MM.1S (cell line): ENCODE measurements around the gene PXT1.

Experiments
- DNase-seq: peaks from one replicate; pipeline ENCODE4 v3.0.0-alpha.2; 2015
- H2AFZ ChIP-seq: fragments of 300-600 bp; sonication (generic); 2 replicates; pipeline ENCODE4 v1.6.0; 2016; ENCODE audit warnings: antibody characterized with exemption, low read length
- H3F3A ChIP-seq: fragments of 300-600 bp; sonication (generic); 2 replicates; pipeline ENCODE4 v1.6.1; 2016; ENCODE audit warnings: mild to moderate bottlenecking, antibody characterized with exemption, low read length, moderate library complexity, mixed read lengths; ENCODE audit not compliant: insufficient read depth
- H3K27ac ChIP-seq: fragments of 300-600 bp; sonication (generic); 2 replicates; pipeline ENCODE4 v1.5.1; 2016; ENCODE audit warnings: mild to moderate bottlenecking, low read length
- H3K27me3 ChIP-seq: fragments of 300-600 bp; sonication (generic); replicated peaks from 2 replicates; pipeline ENCODE4 v1.6.0; 2016; ENCODE audit warnings: low read length; ENCODE audit not compliant: insufficient read depth
- H3K36me3 ChIP-seq: fragments of 300-600 bp; sonication (generic); replicated peaks from 2 replicates; pipeline ENCODE4 v1.6.1; 2016; ENCODE audit warnings: mild to moderate bottlenecking, low read length, mixed read lengths; ENCODE audit not compliant: insufficient read depth
- H3K4me1 ChIP-seq: fragments of 300-600 bp; sonication (generic); 2 replicates; pipeline ENCODE4 v1.6.1; 2016; ENCODE audit warnings: low read length, mixed read lengths
- H3K4me2 ChIP-seq: fragments of 300-600 bp; sonication (generic); 2 replicates; pipeline ENCODE4 v1.6.0; 2016; ENCODE audit warnings: low read depth, low read length
- H3K4me3 ChIP-seq: fragments of 300-600 bp; sonication (generic); 2 replicates; pipeline ENCODE4 v1.5.1; 2016; ENCODE audit warnings: low read length, mixed read lengths
- H3K79me2 ChIP-seq: fragments of 300-600 bp; sonication (generic); 2 replicates; pipeline ENCODE4 v1.6.1; 2016; ENCODE audit warnings: mixed run types, low read length, mixed read lengths
- H3K9ac ChIP-seq: fragments of 300-600 bp; sonication (generic); 2 replicates; pipeline ENCODE4 v1.6.1; 2016; ENCODE audit warnings: low read length, mixed read lengths
- H3K9me2 ChIP-seq: fragments of 300-600 bp; sonication (generic); replicated peaks from 2 replicates; pipeline ENCODE4 v1.6.1; 2016; ENCODE audit warnings: mild to moderate bottlenecking, low read length, mixed read lengths; ENCODE audit not compliant: insufficient read depth
- H3K9me3 ChIP-seq: fragments of 300-600 bp; sonication (generic); replicated peaks from 2 replicates; pipeline ENCODE4 v1.6.1; 2016; ENCODE audit warnings: mild to moderate bottlenecking, low read length, mixed read lengths; ENCODE audit not compliant: insufficient read depth
- H4K20me1 ChIP-seq: fragments of 300-600 bp; sonication (generic); 2 replicates; pipeline ENCODE4 v1.6.1; 2016; ENCODE audit warnings: mild to moderate bottlenecking, low read length, moderate library complexity, mixed read lengths; ENCODE audit not compliant: insufficient read depth
- CTCF ChIP-seq: fragments of 300-600 bp; sonication (generic); IDR thresholded peaks from 2 replicates; pipeline ENCODE4 v1.5.1; 2016; ENCODE audit warnings: antibody characterized with exemption, low read length, mixed read lengths
- EZH2 ChIP-seq: fragments of 300-600 bp; sonication (generic); optimal IDR thresholded peaks from 2 replicates; pipeline ENCODE3; 2017; ENCODE audit warnings: low read depth, mild to moderate bottlenecking, antibody characterized with exemption, low read length, mixed read lengths
- EZH2phosphoT487 ChIP-seq: fragments of 300-600 bp; sonication (generic); IDR thresholded peaks from 2 replicates; pipeline ENCODE4 v1.6.1; 2018; ENCODE audit warnings: antibody characterized with exemption, low read length

The PXT1 gene

GRCh38 chr6:36358226-36358915, 84.3 kb downstream of the PXT1 start:
- no peaks in the 10 kb centered on the region for H3K4me1 ChIP-seq
- no peak overlapping the region for H3K4me2 ChIP-seq
- no peak overlapping the region for H2AFZ ChIP-seq
- no peaks in the 10 kb centered on the region for H3F3A ChIP-seq
- H3K36me3 ChIP-seq = no peaks in the 10 kb centered on the region
- H3K27ac ChIP-seq = no peak overlapping the region
- no peak for DNase-seq
- H3K79me2 ChIP-seq = no peaks in the 10 kb centered on the region
- H3K4me3 ChIP-seq = no peak overlapping the region
- no peaks in the 10 kb centered on the region for H4K20me1 ChIP-seq
- no peaks in the 10 kb centered on the region for H3K9me2 ChIP-seq
- no peaks in the 10 kb centered on the region for H3K27me3 ChIP-seq
- H3K9ac ChIP-seq = no peak overlapping the region
- TF ChIP-seq EZH2 (no peak), CTCF (no peak), EZH2phosphoT487 (no peak)
- H3K9me3 ChIP-seq = no peaks in the 10 kb centered on the region

- no peak overlapping the region for H2AFZ ChIP-seq
- H4K20me1 ChIP-seq = no peaks in the 10 kb centered on the region
- no peaks in the 10 kb centered on the region for H3K79me2 ChIP-seq
- H3K4me1 ChIP-seq = no peaks in the 10 kb centered on the region
- no peak overlapping the region for H3K9ac ChIP-seq
- H3K9me2 ChIP-seq = no peaks in the 10 kb centered on the region
- H3K27ac ChIP-seq = no peak overlapping the region
- H3K4me2 ChIP-seq = no peak overlapping the region
- no peaks in the 10 kb centered on the region for H3F3A ChIP-seq
- no peaks in the 10 kb centered on the region for H3K36me3 ChIP-seq
- no peak overlapping the region for H3K4me3 ChIP-seq
- H3K27me3 ChIP-seq = no peaks in the 10 kb centered on the region
- no peaks in the 10 kb centered on the region for H3K9me3 ChIP-seq
- TF ChIP-seq EZH2 (no peak), CTCF (no peak), EZH2phosphoT487 (no peak)
- no peak for DNase-seq
Measured at GRCh38 chr6:36357872-36358225, 84.8 kb downstream of the PXT1 start.

- Histone ChIP-seq H3K9me2 (no peaks in the 10 kb centered on the region), H3K4me1 (no peaks in the 10 kb centered on the region), H3K27me3 (no peaks in the 10 kb centered on the region), H4K20me1 (no peaks in the 10 kb centered on the region), H3K79me2 (no peaks in the 10 kb centered on the region), H3K27ac (no peak overlapping the region), H3K4me2 (no peak overlapping the region), H2AFZ (no peak overlapping the region), H3F3A (no peaks in the 10 kb centered on the region), H3K9me3 (no peaks in the 10 kb centered on the region), H3K9ac (no peak overlapping the region), H3K4me3 (no peak overlapping the region), H3K36me3 (no peaks in the 10 kb centered on the region)
- no peak for DNase-seq
- no peak for TF ChIP-seq EZH2
Measured at GRCh38 chr6:36355819-36356218, 86.8 kb downstream of the PXT1 start.

GRCh38 chr6:36353411-36353915, 89.2 kb downstream of the PXT1 start:
- Histone ChIP-seq H3K27me3 (no peaks in the 10 kb centered on the region), H3K4me2 (no peak overlapping the region), H3K9me2 (no peaks in the 10 kb centered on the region), H2AFZ (no peak overlapping the region), H3K4me3 (no peak overlapping the region), H3K36me3 (no peaks in the 10 kb centered on the region), H3K9ac (no peak overlapping the region), H3K79me2 (no peaks in the 10 kb centered on the region), H3K27ac (no peak overlapping the region), H3K9me3 (no peaks in the 10 kb centered on the region), H3K4me1 (peaks cover 8% of the 10 kb centered on the region; the same call in 1 of the 2 replicates), H3F3A (no peaks in the 10 kb centered on the region), H4K20me1 (no peaks in the 10 kb centered on the region)
- no peak for TF ChIP-seq EZH2phosphoT487
- no peak for DNase-seq
